Ovary (tissue), 9 donors: Measurements from ENCODE around the gene IGSF9B. TPM values are rescaled to one million over a fixed set of nuclear protein-coding genes. Genes with fewer than 3 reads are reported as not detected.

ENCODE experiments used
- DNase-seq, 5 donors: peaks; one replicate each; pipeline ENCODE4 v3.0.0-alpha.2; 2019 to 2020
- H3K27ac ChIP-seq, 2 donors: fragments of 200-600 bp; one replicate each; pipeline versions ENCODE4 v1.5.1 to v1.8.0; 2019 to 2022
- H3K27me3 ChIP-seq: fragments of 200-600 bp; one replicate; pipeline ENCODE4 v1.8.0; 2022
- H3K36me3 ChIP-seq: fragments of 200-600 bp; sonication (generic); one replicate; pipeline ENCODE4 v1.5.1; 2019
- H3K4me1 ChIP-seq: one replicate; pipeline ENCODE4 v1.8.1; 2013; ENCODE audit warnings: mild to moderate bottlenecking, moderate library complexity; ENCODE audit not compliant: insufficient read depth
- H3K4me3 ChIP-seq: fragments of 200-600 bp; sonication (generic); one replicate; pipeline ENCODE4 v1.5.1; 2017
- H3K9me3 ChIP-seq, 2 donors: fragments of 200-600 bp in 1 of 2; sonication (generic) in 1 of 2; one replicate each; pipeline versions ENCODE4 v1.5.1 to v1.8.1; 2013 to 2019; ENCODE audit warnings: mild to moderate bottlenecking in 1 of 2, moderate library complexity in 1 of 2
- EP300 ChIP-seq: sonication (generic); formaldehyde crosslinking; IDR thresholded peaks from one replicate; pipeline ENCODE4 v1.6.1; 2017; ENCODE audit warnings: antibody characterized with exemption
- POLR2A ChIP-seq: fragments of 450-650 bp; IDR thresholded peaks from one replicate; pipeline ENCODE4 v1.6.1; 2017; ENCODE audit warnings: antibody characterized with exemption, mild to moderate bottlenecking, moderate library complexity
- WGBS, 3 donors: extraction: QIAGEN DNeasy Blood & Tissue Kit in 1 of 3; methylation state at CpG; one replicate each; pipeline versions ENCODE4 v1.1.5 to v1.1.7; 2013 to 2017; 5-methylcytosine and 5-hydroxymethylcytosine counted together
- intact Hi-C, 4 donors: fragments of 100-400 bp; cut with DNase I; formaldehyde crosslinking; loops; one replicate each; pipeline versions ENCODE4 v1.11.0 to v1.15.1; 2022 to 2023
- polyA plus RNA-seq, 2 donors: library from polyadenylated mRNA; stranded (reverse); fragments of 200-250 nt in 1 of 2; fragments of 350-450 nt in 1 of 2; fragmentation: Illumina TruSeq in 1 of 2; extraction: RNeasy Lipid Tissue Mini Kit (QIAGEN cat#74804) in 1 of 2; gene quantifications; one replicate each; pipeline ENCODE4 v1.2.3, GENCODE V29; 2013 to 2014
- total RNA-seq, 7 donors: library from RNA; depleted of rRNA in 2 of 7; stranded (reverse); fragments of >200 nt in 2 of 7; fragmentation: NEBNext Ultra II Directional in 3 of 7; extraction: Animal tissue kit (Norgen Biotek cat#: 25700) in 3 of 7; gene quantifications; one replicate each; pipeline versions ENCODE4 v1.1.0 to v1.2.4, GENCODE V29; 2016 to 2023
- TF ChIP-seq, protein P1 (sequence below), 3 donors: fragments of 450-650 bp in 2 of 3; fragments of 200-600 bp in 1 of 3; IDR thresholded peaks; one replicate each; pipeline versions ENCODE4 v1.5.1 to v1.8.0; 2016 to 2022; ENCODE audit warnings: antibody characterized with exemption in 3 of 3, mild to moderate bottlenecking in 1 of 3
- donor health status: DM: no; HTN: no; CAD: no; lungs with moderate emphysema.
- donor health status: DM: no; HTN: no; CAD: no.
- donor health status: Bipolar disorder and iron deficiency.
- donor health status: DM: yes; HTN: yes; CAD: no.
- donor health status: DM: no; HTN: no; CAD: no.
- donor health status: DM: yes; HTN: yes; CAD: no.

Gene IGSF9B
- total and polyA plus RNA-seq, 9 donors = 0.48 to 15.4 (median 4.7) TPM

- intact Hi-C loops = no loop called here
- WGBS, 3 donors = 76 to 87% (median 77%) methylated on average over 3 of the region's 3 CpGs
These were observed 66.9 kb downstream of the IGSF9B start for GRCh38 chr11:133889893-133890292.

GRCh38 chr11:133889188-133889587 is 67.6 kb downstream of the IGSF9B start:
- no peak for DNase-seq
- intact Hi-C loops = no loop called here
- Histone ChIP-seq H3K27ac (no peak overlapping the region), H3K4me3 (no peak overlapping the region), H3K36me3 (no peaks in the 10 kb centered on the region), H3K9me3 (no peaks in the 10 kb centered on the region), H3K27me3 (no peaks in the 10 kb centered on the region), H3K4me1 (no peaks in the 10 kb centered on the region)
- WGBS, 3 donors = 65 to 83% (median 75%) methylated on average over 5 of the region's 5 CpGs
- TF ChIP-seq, protein P1, sequence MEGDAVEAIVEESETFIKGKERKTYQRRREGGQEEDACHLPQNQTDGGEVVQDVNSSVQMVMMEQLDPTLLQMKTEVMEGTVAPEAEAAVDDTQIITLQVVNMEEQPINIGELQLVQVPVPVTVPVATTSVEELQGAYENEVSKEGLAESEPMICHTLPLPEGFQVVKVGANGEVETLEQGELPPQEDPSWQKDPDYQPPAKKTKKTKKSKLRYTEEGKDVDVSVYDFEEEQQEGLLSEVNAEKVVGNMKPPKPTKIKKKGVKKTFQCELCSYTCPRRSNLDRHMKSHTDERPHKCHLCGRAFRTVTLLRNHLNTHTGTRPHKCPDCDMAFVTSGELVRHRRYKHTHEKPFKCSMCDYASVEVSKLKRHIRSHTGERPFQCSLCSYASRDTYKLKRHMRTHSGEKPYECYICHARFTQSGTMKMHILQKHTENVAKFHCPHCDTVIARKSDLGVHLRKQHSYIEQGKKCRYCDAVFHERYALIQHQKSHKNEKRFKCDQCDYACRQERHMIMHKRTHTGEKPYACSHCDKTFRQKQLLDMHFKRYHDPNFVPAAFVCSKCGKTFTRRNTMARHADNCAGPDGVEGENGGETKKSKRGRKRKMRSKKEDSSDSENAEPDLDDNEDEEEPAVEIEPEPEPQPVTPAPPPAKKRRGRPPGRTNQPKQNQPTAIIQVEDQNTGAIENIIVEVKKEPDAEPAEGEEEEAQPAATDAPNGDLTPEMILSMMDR (IDR thresholded peaks at IDR 0.05) = no peak
- no peak for TF ChIP-seq POLR2A
- TF ChIP-seq EP300 = no peak

More at GRCh38 chr11:133889893-133890292, 66.9 kb downstream of the IGSF9B start:
- H3K4me3 ChIP-seq = no peak overlapping the region
- H3K4me1 ChIP-seq = no peaks in the 10 kb centered on the region
- H3K9me3 ChIP-seq = no peaks in the 10 kb centered on the region
- H3K36me3 ChIP-seq = no peaks in the 10 kb centered on the region
- no peak overlapping the region for H3K27ac ChIP-seq
- TF ChIP-seq, protein P1 (IDR thresholded peaks at IDR 0.05) = no peak
- TF ChIP-seq POLR2A (no peak), EP300 (no peak)
- DNase-seq = no peak
- no peaks in the 10 kb centered on the region for H3K27me3 ChIP-seq

- Histone ChIP-seq H3K27me3 (no peaks in the 10 kb centered on the region), H3K27ac (no peak overlapping the region), H3K4me1 (no peaks in the 10 kb centered on the region), H3K4me3 (no peak overlapping the region), H3K36me3 (no peaks in the 10 kb centered on the region), H3K9me3 (no peaks in the 10 kb centered on the region)
- intact Hi-C loops = no loop called here
- TF ChIP-seq POLR2A (no peak), EP300 (no peak)
- TF ChIP-seq, protein P1 (IDR thresholded peaks at IDR 0.05) = no peak
- WGBS, 3 donors = 62 to 72% (median 63%) methylated on average over 5 of the region's 5 CpGs
- no peak for DNase-seq
These were observed 69.0 kb downstream of the IGSF9B start for GRCh38 chr11:133887692-133888332.

DNA sequence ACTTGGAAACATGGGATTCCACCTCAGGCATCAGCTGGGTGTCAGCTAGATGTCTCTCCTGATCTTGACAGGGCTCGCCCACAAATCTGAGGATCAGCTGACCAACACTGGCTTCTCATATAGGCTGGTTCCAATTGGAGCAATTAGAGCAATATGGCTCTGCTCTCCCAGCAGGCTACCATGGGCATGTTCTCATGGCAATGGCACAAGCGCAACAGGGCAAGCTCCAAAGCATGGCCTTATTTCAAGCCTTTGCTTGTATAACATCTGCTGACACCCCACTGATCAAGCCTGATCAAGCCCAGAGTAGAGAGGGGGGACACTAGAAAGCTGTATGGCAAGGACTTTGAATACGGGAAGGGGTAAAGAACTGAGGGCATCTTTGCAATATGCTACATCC is 70.7 kb downstream of the IGSF9B start:
- no peak for DNase-seq
- Histone ChIP-seq H3K36me3 (no peaks in the 10 kb centered on the region), H3K27ac (no peak overlapping the region), H3K9me3 (no peaks in the 10 kb centered on the region), H3K27me3 (no peaks in the 10 kb centered on the region), H3K4me3 (no peak overlapping the region), H3K4me1 (no peaks in the 10 kb centered on the region)
- 76 to 85% (median 82%) methylated on average over 3 of the region's 3 CpGs for WGBS, 3 donors
- intact Hi-C loops = no loop called here
- TF ChIP-seq EP300 = no peak
- TF ChIP-seq, protein P1 (IDR thresholded peaks at IDR 0.05) = no peak
- no peak for TF ChIP-seq POLR2A
